Islet of Langerhans (tissue), 1 donor: ENCODE data around the gene PACSIN3.
"Not testable (repeated sequence)": the region's sequence is repeated elsewhere in the genome, so short reads cannot be mapped to it uniquely, and the experiment has no call there.

ENCODE experiments used
- FAIRE-seq: peaks from one replicate; lab custom pipeline; 2011; peaks lifted over from hg19 to GRCh38; lab: Jason Lieb, UNC

Gene PACSIN3

DNA sequence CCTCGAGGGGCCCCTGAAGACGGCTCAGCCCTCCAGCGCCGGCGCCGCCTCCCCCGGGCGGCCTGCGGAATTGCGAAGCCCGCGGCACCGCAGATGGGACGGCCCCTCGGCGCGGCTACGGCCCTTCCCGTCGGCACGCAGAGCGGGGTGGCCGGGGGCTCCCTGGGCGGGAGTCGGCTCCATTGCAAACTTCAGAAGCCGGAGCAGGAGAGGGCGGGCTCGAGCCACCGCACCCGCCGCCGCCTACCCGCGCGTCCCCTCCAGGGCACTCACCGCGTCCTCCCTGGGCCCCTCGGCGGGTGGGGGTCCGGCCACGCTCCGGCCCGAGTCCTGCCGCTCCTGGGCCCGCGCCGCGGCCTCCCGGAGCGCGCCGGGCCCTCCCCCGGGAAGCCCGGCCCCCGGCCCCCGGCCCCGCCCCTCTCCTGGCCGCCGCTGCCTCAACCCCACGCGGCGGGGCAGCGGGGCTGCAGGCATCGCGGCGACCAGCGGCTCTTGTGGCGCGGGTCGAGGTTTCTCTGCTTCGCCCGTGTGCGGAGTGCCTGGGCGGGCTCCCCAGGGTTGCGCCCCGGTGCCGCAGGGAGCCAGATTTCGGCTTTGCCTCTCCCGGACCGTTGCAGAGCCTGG is at the start of gene PACSIN3:
Gene PACSIN3, minus strand, starts transcription at position 359 of the 624 bp plus-strand sequence. CDS start 3,707 bp downstream, outside the sequence.
- no peak for FAIRE-seq

DNA sequence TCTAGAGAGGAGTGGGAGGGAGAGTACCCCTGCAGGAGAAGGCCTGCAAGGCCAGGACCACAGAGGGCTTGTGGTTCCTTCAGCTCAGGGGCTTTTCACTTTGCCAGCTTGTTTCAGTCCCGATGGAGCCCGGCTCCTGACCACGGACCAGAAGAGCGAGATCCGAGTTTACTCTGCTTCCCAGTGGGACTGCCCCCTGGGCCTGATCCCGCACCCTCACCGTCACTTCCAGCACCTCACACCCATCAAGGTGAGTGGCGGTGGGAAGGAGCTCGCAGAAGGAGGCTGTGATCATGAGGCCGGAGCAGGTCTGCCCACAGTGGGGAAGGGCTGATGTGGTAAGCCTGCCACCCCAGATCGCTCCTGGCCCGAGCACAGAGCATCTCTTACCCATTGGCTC is 48.9 kb upstream of the PACSIN3 start:
- FAIRE-seq: no peak

DNA sequence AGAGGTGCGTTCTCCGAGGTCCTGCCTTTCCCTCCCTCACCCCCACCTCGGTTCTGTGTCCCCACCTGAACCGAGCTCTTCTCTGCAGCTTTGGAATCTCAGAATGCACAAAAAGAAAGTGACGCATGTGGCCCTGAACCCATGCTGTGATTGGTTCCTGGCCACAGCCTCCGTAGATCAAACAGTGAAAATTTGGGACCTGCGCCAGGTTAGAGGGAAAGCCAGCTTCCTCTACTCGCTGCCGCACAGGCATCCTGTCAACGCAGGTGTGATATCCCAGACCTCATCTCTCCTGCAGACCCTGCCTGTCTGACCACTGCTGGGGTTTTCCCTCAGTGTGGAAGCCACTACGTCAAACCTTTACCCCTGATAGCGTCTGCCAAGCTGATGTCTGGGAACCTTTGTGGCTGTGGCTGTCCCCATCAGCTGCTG is 48.5 kb upstream of the PACSIN3 start:
- FAIRE-seq: no peak

DNA sequence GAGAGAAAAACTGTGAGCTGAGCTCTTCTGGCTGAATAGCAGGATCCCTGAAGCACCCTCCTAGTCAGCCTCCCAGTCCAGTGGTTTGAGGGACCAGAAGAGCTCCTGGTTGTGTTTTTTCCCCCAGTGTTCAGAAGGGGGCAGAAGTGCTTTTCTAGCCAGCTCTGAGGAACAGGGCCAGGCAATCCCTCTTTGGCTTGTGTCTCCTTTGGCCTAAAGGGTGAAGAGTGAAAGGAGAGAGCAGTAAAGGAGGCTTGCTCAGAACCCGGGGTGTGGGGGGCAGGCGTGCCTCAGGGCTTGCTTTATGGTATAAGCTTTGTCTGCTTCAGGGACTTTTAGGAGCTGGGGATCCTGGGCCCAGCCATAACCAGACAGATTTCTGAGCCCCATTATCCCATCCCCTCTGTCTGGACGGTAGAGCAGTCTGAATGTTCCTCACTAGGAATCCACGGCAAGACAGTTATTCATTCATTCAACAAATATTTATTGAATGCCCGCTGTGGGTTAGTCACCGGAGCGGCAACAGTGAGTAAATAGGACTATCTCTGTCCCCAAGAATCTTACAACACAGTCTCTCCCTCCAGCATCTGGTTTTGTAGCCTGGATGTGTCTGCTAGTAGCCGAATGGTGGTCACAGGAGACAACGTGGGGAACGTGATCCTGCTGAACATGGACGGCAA is 47.9 kb upstream of the PACSIN3 start:
- FAIRE-seq: no peak

DNA sequence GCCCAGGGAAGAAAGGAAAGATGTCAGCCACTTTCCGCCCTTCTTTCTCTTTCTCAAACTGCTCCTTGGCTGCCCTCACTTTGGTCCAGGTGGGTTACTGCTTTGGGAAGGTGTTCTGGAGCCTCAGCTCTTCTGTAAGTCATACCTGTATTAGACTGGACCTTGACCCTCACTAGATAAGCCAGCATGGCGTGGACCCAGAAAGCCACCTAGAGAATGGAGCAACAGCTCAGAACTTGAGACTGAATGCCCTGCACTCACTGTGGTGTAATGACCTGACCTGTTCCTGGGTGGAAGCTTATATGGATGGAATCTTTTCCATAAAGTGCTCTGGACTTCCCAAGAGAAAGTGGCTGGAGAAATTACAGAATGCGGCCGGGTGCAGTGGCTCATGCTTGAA is 46.8 kb upstream of the PACSIN3 start:
- FAIRE-seq: no peak

DNA sequence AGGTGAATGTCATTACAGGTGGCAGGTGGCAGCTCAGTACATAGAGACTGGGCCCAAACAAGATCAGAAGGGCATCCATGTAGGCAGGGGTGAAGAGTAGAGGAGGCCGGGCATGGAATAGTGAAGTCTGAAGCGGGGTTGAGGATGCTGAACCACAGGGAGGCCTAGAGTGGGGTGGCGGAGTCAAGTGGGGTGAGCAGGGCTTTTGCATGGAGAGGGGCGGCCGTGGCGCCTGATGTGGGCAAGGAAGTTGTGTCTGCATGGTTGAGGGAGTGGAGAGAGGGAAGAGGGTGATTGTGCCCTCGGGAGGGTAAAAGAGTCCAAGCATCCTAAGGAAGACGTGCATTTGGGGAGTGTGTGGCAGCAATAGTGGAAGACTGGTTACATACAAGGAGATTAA is 42.9 kb upstream of the PACSIN3 start:
- no peak for FAIRE-seq

DNA sequence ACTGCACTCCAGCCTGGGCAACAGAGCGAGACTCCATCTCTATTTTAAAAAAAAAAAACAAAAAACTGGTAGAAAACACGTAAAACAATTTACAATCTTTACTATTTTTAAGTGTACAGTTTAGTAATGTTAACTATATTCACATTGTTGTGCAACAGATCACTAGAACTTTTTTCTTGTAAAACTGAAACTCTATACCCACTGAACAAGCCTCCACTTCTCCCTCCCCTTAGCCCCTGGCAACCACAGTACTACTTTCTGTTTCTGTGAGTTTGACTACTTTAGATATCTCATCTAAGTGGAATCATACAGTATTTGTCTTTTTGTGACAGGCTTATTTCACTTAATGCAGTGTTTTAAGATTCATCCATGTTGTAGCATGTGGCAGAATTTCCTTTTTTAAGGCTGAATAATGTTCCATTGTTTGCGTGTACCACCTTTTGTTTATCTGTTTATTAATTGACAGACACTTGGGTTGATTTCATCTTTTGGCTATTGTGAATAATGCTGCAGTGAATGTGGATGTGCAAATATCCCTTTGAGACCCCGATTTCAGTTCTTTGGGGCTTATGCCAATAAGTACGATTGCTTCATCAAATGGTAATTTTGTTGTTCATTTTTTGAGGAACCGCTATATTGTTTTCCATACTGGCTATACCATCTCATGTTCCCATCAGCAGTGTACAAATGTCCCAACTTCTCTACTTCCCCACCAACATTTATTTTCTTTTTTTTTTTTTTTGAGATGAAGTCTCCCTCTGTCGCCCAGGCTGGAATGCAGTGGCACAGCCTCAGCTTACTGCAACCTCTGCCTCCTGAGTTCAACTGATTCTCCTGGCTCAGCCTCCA is 39.5 kb upstream of the PACSIN3 start:
- FAIRE-seq: no peak

DNA sequence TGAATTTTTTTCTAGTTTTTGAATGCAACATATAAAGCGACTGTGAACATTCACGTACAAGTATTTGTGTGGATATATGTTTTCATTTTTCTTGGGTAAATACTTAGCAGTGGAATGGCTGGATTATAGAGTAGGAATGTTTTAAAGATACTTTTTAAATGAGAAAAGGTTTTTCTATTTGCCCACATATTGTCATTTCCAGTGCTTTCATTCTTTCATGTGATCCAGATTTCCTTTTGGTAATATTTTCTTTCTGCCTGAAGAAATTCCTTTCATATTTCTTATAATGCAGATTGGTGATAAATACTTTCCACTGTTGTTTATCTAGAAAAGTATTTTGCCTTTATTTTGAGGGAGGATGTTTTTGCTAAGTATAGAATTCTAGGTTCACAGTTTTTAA is 36.5 kb upstream of the PACSIN3 start:
- no peak for FAIRE-seq

DNA sequence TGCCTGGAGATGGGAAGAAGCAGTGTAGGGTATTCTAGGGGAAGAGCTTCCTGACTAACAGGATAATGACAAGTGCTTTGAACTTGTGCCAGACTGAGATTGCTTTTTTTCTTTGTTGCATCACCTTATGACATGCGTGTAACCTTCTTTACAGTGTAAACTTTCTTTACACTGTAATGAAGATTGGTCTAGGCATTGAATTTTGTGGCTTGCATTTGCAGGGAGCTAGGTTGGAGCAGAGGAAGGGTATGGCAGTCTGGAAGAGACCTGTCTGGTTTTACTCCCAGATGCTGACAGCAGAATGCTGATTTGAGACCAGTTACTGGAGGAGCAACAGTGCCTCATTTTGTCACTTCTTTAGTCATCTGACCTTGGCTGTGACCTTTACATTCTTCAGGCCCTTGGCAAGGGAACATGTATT is 34.2 kb upstream of the PACSIN3 start:
- no peak for FAIRE-seq

DNA sequence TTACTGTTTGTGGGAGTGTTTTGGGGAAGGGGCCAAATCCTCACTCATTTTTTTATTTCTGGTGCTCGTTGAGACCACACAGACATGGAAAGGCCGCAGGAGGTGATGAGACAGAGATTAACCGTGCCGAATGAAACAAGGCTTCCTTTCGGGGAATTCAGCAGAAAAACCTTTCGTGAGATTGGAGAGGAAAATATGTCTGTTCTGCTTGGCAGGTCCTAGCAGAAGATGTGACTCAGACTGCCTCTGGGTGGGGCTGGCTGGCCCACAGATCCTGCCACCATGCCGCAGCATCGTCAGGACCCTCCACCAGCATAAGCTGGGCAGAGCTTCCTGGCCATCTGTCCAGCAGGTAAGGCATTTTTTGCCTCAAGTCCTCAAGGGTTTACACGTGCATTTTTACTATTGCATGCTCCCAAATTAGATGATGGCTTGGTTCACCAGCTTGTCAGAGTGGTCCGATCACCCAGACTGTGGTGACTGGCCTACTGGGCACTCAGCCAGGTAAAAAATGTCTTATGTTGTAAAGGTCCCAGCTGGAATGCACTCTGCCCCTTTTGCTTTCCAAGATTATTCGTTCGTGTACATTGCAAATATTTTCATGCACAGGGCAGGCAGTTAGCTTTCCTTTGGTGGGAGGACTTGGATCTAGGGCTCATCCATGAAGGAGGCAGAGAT is 30.0 kb upstream of the PACSIN3 start:
- no peak for FAIRE-seq

DNA sequence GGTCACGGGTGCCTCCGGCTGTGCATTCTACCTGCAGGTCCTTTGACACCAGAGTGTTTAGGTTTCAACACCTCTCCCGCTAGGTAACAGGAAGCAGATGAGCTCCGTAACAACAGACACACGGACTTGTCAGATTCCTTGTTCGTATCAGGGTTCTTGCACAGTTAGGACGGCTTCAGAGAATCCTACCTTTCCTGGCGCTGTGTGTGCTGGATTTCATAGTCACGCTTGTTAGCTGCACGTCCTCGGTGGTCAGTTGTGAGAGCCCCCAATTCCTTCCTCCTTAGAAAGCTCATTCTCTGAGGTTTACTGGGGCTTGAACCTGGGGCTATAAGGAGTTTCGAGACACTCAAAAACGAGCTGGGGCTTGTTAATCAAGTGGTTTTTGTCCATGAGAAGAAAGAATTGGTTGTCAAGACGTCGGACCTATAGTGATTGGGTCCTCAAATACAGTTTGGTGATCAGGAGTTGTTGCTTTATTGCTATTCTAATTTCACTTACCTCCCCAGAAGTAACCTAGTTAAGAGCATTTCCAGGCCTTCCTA is 29.2 kb upstream of the PACSIN3 start:
- no peak for FAIRE-seq

DNA sequence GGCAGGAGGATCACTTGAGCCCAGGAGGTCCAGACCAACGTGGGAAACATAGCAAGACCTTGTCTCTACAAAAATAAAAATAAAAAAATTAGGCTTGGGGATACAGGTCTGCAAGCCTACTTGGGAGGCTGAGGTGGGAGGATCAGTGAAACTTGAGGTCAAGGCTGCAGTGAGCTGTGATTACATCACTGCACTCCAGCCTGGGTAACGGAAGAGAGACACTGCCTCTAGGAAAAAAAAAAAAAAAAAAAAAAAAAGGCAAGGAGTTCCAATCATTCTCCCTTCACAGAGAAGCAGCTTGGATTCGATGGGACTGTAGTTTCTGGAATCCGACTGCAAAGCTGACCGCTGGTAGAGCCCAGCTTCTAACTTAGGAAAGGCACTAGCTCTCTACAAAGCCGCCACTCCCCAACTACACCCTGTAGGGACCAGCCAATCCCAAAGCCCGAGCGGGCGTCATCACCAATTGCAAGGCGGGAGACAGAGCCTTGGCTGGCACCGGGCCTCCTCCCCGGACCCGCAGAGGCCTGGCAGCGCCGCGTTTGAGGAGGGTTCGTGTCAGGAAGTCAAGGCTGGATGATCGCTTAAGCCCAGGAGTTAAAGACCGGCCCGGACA is 27.8 kb upstream of the PACSIN3 start:
- no peak for FAIRE-seq

DNA sequence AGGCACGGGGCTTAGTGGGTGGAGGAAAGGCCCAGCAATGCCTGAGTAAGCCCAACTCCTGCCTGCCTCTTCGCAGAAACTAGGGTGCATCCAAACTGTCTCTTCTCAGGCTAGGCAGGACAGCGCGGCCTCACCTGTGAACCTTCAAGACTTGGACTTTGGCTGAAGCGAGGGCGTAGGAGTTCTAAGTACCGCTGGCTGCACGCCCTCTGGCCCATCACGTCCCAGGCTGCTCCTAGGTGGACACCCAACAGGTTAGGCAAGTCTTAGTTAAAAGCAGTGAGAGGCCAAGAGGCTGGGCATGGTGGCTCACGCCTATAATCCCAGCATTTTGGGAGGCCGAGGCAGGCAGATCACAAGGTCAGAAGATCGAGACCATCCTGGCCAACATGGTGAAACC is 26.7 kb upstream of the PACSIN3 start:
- FAIRE-seq: no peak

DNA sequence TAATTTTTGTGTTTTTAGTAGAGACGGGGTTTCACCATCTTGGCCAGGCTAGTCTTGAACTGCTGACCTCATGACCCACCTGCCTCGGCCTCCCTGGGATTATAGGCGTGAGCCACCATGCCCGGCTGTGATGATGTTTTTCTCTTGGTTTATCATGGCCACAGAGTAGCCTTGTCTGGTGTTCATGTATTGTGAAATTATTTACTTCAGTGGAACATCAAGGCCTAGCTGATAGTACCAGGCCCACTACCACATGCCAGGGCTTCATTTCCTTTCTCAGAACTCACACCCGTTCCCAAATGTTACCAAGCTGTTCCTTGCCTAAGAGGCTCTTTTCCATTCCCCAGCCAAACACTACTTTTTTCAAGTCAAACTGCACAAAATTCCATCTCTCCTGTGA is 22.4 kb upstream of the PACSIN3 start:
- no peak for FAIRE-seq

DNA sequence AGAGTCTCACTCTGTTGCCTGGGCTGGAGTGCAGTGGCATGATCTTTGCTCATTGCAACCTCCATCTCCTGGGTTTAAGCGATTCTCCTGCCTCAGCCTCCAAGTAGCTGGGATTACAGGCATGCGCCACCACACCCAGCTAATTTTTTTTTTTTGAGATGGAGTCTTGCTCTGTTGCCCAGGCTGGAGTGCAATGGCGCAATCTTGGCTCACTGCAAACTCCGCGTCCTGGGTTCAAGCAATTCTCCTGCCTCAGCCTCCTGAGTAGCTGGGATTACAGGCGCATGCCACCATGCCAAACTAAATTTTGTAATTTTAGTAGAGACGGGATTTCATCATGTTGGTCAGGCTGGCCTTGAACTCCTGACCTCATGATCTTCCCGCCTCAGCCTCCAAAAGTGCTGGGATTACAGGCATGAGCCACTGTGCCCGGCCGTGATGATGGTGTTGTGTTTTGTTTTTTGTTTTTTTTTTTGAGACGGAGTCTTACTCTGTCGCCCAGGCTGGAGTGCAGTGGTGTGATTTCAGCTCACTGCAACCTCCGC is 21.8 kb upstream of the PACSIN3 start:
- not testable (repeated sequence) for FAIRE-seq

DNA sequence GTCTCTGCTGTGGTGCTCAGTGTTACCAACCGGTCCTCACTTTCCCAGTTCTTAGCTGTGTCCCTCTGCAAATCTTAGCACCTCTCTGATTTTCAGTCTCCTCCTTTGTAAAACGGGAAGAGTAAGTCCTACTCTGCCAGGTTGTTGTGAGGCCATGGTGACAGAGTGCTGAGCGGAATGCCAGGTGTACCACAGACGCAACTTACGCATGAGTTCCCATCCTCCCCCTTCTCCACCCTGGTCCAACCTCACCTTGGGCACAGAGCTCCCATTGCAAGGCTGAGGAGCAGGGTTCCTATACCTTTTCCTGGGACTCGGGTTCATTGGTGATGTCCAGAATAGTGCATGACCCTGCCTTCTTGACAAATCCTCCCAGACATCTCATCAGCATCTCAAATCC is 21.2 kb upstream of the PACSIN3 start:
- no peak for FAIRE-seq

DNA sequence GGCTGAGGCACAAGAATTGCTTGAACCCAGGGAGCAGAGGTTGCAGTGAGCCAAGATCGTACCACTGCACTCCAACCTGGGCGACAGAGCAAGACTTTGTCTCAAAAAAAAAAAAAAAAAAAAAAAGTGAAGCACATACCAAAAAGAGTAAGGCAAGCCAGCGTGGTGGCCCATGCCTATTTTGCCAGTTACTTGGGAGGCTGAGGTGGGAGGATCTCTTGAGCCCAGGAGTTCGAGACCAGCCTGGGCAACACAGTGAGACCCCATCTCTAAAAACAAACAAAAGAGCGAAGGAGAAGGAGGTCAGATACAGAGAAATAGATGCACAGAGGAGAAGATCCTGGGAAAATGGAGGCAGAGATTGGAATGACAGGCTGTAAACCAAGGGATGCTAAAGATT is 20.3 kb upstream of the PACSIN3 start:
- not testable (repeated sequence) for FAIRE-seq

DNA sequence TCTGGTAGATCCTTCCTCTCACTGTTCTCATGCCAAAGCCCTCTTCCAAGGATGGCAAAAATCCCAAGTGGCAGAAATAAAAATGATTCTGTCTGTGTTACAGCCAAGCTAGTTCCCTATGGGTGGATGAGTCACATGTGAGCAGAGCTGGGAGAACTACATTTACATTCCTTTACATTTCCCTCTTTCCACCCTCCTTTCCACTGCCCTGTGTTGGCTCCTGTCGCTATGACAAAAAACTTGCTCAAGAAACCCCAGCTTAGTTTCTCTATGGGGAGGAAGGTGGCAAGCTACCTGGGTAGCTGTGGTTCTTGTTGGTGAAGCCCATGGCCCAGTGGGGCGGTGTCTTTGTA is 18.4 kb upstream of the PACSIN3 start:
- FAIRE-seq: no peak

DNA sequence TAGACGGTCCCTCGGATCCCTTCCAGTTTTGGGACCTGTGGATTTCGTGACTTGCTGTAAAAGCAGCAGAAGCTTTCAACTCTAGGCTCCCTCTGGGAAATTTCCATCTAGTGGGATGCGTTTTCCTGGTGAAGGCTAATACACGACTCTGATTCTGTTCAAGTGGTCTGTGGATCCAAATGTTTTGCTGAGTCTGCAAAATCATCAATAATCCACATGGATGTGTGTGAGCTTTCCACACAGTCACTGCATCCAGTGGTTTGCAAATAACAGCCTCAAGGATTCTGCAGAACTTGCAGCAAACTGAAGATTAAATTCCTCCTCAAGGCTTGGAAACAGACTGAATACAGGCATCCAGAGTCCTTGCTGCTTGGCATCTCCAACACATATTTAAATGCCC is 16.3 kb upstream of the PACSIN3 start:
- FAIRE-seq: no peak

DNA sequence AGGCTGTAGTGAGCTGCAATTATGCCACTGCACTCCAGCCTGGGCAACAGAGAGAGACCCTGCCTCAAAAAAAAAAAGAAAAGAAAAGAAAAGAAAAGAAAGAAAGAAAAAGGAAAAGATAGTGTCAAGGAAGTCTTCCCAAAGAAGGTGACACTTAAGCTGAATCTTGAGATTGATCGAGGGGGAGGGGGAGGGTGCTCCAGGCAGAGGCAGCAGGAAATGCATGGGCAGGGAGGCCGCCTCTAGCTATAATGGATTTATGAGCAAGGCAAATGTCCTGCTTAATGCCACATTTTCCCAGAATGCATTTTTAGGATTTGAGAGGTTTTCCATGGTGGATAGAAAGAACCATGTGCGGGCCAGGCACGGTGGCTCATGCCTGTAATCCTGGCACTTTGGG is 14.8 kb upstream of the PACSIN3 start:
- no peak for FAIRE-seq

DNA sequence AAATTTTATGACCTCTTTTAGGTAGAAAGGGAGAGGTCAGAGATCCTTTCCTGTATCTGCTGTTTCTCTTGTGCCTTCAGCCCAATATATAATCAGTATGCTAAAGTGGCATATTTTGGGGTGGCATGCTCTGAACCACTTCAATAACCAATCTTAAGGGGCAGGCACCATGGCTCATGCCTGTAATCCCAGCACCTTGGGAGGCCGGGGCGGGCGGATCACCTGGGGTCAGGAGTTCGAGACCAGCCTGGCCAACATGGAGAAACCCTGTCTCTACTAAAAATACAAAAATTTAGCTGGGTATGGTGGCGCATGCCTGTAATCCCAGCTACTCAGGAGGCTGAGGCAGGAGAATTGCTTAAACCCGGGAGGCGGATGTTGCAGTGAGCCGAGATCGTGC is 11.9 kb upstream of the PACSIN3 start:
- FAIRE-seq: not testable (repeated sequence)

DNA sequence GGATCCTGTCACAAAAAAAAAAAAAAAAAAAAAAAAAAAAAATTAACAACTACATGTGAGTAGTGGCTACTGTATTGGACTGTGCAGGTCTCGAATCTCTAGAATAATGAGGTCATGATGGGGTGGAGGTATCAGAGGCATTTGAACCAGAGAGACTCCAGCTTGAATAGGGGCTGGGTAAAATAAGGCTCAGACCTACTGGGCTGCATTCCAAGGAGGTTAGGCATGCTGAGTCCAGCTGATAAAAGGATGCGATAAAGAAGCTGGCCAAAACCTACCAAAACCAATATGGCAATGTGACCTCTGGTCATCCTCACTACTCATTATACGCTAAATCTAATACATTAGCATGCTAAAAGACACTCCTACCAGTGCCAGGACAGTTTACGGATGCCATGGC is 5.9 kb upstream of the PACSIN3 start:
- no peak for FAIRE-seq
